ENCODE data around the gene GOLGA8G.
"Not testable (repeated sequence)": the region's sequence is repeated elsewhere in the genome, so short reads cannot be mapped to it uniquely, and the experiment has no call there.

DNA sequence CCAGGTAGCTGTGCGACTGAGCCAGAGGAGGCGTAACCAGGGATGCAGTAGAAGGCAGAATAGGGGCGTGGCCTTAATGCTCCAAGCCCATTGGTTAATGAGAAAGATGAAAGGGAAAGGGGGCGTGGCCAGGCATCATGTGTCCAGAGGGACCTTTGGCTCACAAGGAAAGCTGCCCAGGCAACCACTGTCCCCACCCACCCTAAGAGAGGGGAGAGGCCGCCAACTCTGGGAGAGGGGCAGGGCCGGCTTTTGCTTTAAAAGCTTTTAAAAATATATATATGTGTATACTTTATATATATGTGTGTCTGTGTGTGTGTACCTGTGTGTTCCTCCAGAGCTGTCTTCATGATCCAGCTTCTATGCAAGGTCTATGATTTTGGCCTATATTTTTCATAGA lies at the start of gene GOLGA8G:
- TF ChIP-seq, protein P1, sequence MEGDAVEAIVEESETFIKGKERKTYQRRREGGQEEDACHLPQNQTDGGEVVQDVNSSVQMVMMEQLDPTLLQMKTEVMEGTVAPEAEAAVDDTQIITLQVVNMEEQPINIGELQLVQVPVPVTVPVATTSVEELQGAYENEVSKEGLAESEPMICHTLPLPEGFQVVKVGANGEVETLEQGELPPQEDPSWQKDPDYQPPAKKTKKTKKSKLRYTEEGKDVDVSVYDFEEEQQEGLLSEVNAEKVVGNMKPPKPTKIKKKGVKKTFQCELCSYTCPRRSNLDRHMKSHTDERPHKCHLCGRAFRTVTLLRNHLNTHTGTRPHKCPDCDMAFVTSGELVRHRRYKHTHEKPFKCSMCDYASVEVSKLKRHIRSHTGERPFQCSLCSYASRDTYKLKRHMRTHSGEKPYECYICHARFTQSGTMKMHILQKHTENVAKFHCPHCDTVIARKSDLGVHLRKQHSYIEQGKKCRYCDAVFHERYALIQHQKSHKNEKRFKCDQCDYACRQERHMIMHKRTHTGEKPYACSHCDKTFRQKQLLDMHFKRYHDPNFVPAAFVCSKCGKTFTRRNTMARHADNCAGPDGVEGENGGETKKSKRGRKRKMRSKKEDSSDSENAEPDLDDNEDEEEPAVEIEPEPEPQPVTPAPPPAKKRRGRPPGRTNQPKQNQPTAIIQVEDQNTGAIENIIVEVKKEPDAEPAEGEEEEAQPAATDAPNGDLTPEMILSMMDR (IDR thresholded peaks at IDR 0.05) = not testable (repeated sequence)
- not testable (repeated sequence) for TF ChIP-seq POLR2A (IDR thresholded peaks at IDR 0.05)

All from body of pancreas (tissue), 4 donors.